PC-9 (cell line): Measurements from ENCODE around the gene SNX33.

Source experiments
- CTCF ChIP-seq: fragments of 200-600 bp; sonication (generic); conservative IDR thresholded peaks from 2 replicates; pipeline ENCODE4 v1.6.1; 2017; ENCODE audit warnings: mixed run types, antibody characterized with exemption, mild to moderate bottlenecking, moderate library complexity
- EZH2 ChIP-seq: fragments of 200-600 bp; sonication (generic); IDR thresholded peaks from 2 replicates; pipeline ENCODE4 v1.8.0; 2017; ENCODE audit warnings: antibody characterized with exemption, low read depth

- no peak for TF ChIP-seq CTCF
- no peak for TF ChIP-seq EZH2
These were observed 13.5 kb downstream of the SNX33 start for GRCh38 chr15:75661100-75661755.
